Erythroblast (primary cell): Measurements from ENCODE around the gene MMP12.

Source experiments
- GATA1 ChIP-seq: IDR thresholded peaks from 2 replicates; pipeline ENCODE4 v1.6.1; 2011; ENCODE audit warnings: low read depth, mild to moderate bottlenecking, control low read depth, low read length, moderate library complexity
- POLR2A ChIP-seq: IDR thresholded peaks from 2 replicates; pipeline ENCODE4 v1.6.1; 2011; ENCODE audit warnings: mild to moderate bottlenecking, low read length

- TF ChIP-seq POLR2A: no peak
- no peak for TF ChIP-seq GATA1
These were observed at the start of gene MMP12 for GRCh38 chr11:102874852-102875251.
